IPS-NIHi7 (cell line): Measurements from ENCODE around the gene FRS3.

Experiments
- DNase-seq: peaks from one replicate; pipeline ENCODE4 v3.0.0; 2012; ENCODE audit warnings: mixed read lengths; ENCODE audit errors: extremely low spot score

FRS3 gene

GRCh38 chr6:41728073-41728936 is 51.4 kb downstream of the FRS3 start:
- DNase-seq: no peak

- no peak for DNase-seq
Observed at GRCh38 chr6:41727705-41728072, 52.0 kb downstream of the FRS3 start.

GRCh38 chr6:41726876-41727275 is 52.8 kb downstream of the FRS3 start:
- DNase-seq: no peak

GRCh38 chr6:41724586-41725501 is 54.9 kb downstream of the FRS3 start:
- DNase-seq: no peak

- no peak for DNase-seq
Observed at GRCh38 chr6:41724228-41724580, 55.5 kb downstream of the FRS3 start.

- DNase-seq: peak; percentile 78
Observed at GRCh38 chr6:41723530-41724227, 56.0 kb downstream of the FRS3 start.

- no peak for DNase-seq
Observed at GRCh38 chr6:41722969-41723529, 56.7 kb downstream of the FRS3 start.

- no peak for DNase-seq
Observed at GRCh38 chr6:41721414-41721813, 58.3 kb downstream of the FRS3 start.

GRCh38 chr6:41720783-41721182 is 58.9 kb downstream of the FRS3 start:
- no peak for DNase-seq

GRCh38 chr6:41720262-41720620 is 59.5 kb downstream of the FRS3 start:
- no peak for DNase-seq
